RPMI7951 (cell line): Measurements from ENCODE around the gene EVA1A. TPM values are rescaled to one million over a fixed set of nuclear protein-coding genes. Genes with fewer than 3 reads are reported as not detected.

ENCODE experiments used
- DNase-seq: peaks from one replicate; pipeline ENCODE4 v3.0.0-alpha.2; 2012; ENCODE audit warnings: low read depth
- total RNA-seq: library from RNA; depleted of rRNA; stranded (reverse); fragments of >200 nt; shearing (Covaris generic); gene quantifications from 2 replicates; pipeline ENCODE4 v1.2.3, GENCODE V29; 2014; rRNA removed

Gene EVA1A
- total RNA-seq, 1 experiment from 2014 or later, result 68.7 TPM

GRCh38 chr2:75450068-75450467 is 110.7 kb downstream of the EVA1A start:
- no peak for DNase-seq

- DNase-seq, result no peak
Observed at GRCh38 chr2:75447176-75447575, 113.6 kb downstream of the EVA1A start.

Other genes with a start within 250 kb of the EVA1A start
- 51.1 and 57.0 TPM in 2 replicates for gene MRPL19, start 85.8 kb upstream of the EVA1A start, total RNA-seq
- 22.4 and 22.8 TPM in 2 replicates for gene GCFC2, start 150.0 kb upstream of the EVA1A start, total RNA-seq